Lung (tissue), 12 donors: Measurements from ENCODE around the gene MRPS11. TPM values are rescaled to one million over a fixed set of nuclear protein-coding genes. Genes with fewer than 3 reads are reported as not detected.

ENCODE experiments used
- ATAC-seq: fragments of 200-7000 bp; cut with Tn5 transposase; one replicate; pipeline ENCODE4 v1.9.1; 2020; ENCODE audit warnings: moderate number of reproducible peaks; ENCODE audit not compliant: insufficient read depth, low FRiP score
- DNase-seq, 3 donors: peaks; one replicate each; pipeline ENCODE4 v3.0.0-alpha.2; 2013 to 2017
- H3K27ac ChIP-seq, 2 donors: one replicate each; pipeline ENCODE4 v1.5.1; 2013; ENCODE audit warnings: mild to moderate bottlenecking in 2 of 2, moderate library complexity in 2 of 2, control low read depth in 1 of 2, inconsistent platforms in 1 of 2, low read depth in 1 of 2, low read length in 1 of 2
- H3K27me3 ChIP-seq, 3 donors: one replicate each; pipeline ENCODE4 v1.5.1; 2013; ENCODE audit warnings: low read length in 2 of 3; ENCODE audit not compliant: control insufficient read depth in 3 of 3, insufficient read depth in 3 of 3
- H3K36me3 ChIP-seq, 4 donors: one replicate each; pipeline ENCODE4 v1.5.1; 2013; ENCODE audit warnings: low read length in 4 of 4, mild to moderate bottlenecking in 1 of 4, moderate library complexity in 1 of 4; ENCODE audit not compliant: control insufficient read depth in 4 of 4, insufficient read depth in 4 of 4
- H3K4me1 ChIP-seq, 5 donors: one replicate each; pipeline ENCODE4 v1.5.1; 2013; ENCODE audit warnings: low read length in 5 of 5, mild to moderate bottlenecking in 2 of 5, moderate library complexity in 1 of 5; ENCODE audit not compliant: control insufficient read depth in 5 of 5, insufficient read depth in 5 of 5
- H3K4me3 ChIP-seq: one replicate; pipeline ENCODE4 v1.5.1; 2013; ENCODE audit warnings: mild to moderate bottlenecking, control low read depth, moderate library complexity
- H3K9ac ChIP-seq, 2 donors: one replicate each; pipeline ENCODE4 v1.5.1; 2013; ENCODE audit warnings: low read length in 2 of 2, control low read depth in 1 of 2; ENCODE audit not compliant: insufficient read depth in 1 of 2
- H3K9me3 ChIP-seq, 4 donors: one replicate each; pipeline ENCODE4 v1.5.1; 2013; ENCODE audit warnings: low read length in 3 of 4, mild to moderate bottlenecking in 1 of 4, moderate library complexity in 1 of 4; ENCODE audit not compliant: control insufficient read depth in 4 of 4, insufficient read depth in 3 of 4
- WGBS, 2 donors: extraction: QIAGEN DNeasy Blood & Tissue Kit; methylation state at CpG; one replicate each; pipeline ENCODE4 v1.1.7; 2013; 5-methylcytosine and 5-hydroxymethylcytosine counted together
- polyA plus RNA-seq, 2 donors: library from polyadenylated mRNA; stranded (reverse); fragments of 200-250 nt; gene quantifications; one replicate each; pipeline ENCODE4 v1.2.1, GENCODE V29; 2013
- total RNA-seq, 2 donors: library from RNA; depleted of rRNA in 1 of 2; stranded (reverse); fragments of >200 nt in 1 of 2; gene quantifications; one replicate each; pipeline ENCODE4 v1.2.1, GENCODE V29; 2014 to 2021
- TF ChIP-seq, protein P1 (sequence below): IDR thresholded peaks from 2 replicates; pipeline ENCODE4 v1.5.1; 2012; ENCODE audit warnings: mild to moderate bottlenecking; ENCODE audit errors: control extremely low read depth, extremely low read depth
- donor health status: control.
- donor health status: control.
- donor health status: Bipolar disorder and iron deficiency.
- donor health status: healthy.
- donor health status: DM: yes; HTN: yes; CAD: no.

The MRPS11 gene
- total and polyA plus RNA-seq, 4 donors: 31.2 to 43.4 (median 37.6) TPM

DNA sequence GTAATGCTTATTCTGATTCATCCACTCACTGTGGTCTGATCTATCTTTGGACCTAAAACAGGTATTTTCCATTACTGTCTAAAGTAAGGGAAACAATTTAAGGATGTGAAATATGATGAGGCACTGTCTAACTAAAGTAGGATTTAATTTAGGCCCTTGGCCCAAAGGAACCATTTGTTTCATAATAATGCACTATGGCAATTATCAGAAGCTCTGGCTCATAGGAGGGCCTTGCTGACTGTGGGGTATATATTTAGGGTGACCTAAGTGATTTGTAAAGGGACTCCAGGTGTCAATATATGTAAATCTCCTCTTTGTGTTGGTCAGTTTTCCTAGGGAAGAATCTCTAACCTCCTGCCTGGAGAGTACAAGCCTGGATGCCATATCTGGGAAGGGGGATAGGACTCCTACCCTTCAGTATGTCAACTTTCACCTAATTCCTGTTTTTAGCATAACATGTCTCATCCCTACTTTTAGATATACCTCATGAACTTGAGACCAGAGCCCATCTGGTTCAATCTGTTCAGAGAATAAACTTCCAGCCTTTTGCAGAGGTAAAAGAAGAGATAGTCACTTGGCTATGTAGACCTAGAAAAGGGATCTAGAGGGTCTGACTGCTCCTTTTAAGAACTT is 58.9 kb downstream of the MRPS11 start:
- Histone ChIP-seq H3K4me1 (peaks cover 0 to 10% (median 0%) of the 10 kb centered on the region in 5 donors), H3K27ac (peak overlapping the region in 1 of 2 donors; percentile 33), H3K27me3 (no peaks in the 10 kb centered on the region), H3K36me3 (peaks cover 13 to 39% (median 29%) of the 10 kb centered on the region in 4 donors), H3K9ac (no peak overlapping the region), H3K4me3 (no peak overlapping the region), H3K9me3 (no peaks in the 10 kb centered on the region)
- no peak for ATAC-seq
- TF ChIP-seq, protein P1, sequence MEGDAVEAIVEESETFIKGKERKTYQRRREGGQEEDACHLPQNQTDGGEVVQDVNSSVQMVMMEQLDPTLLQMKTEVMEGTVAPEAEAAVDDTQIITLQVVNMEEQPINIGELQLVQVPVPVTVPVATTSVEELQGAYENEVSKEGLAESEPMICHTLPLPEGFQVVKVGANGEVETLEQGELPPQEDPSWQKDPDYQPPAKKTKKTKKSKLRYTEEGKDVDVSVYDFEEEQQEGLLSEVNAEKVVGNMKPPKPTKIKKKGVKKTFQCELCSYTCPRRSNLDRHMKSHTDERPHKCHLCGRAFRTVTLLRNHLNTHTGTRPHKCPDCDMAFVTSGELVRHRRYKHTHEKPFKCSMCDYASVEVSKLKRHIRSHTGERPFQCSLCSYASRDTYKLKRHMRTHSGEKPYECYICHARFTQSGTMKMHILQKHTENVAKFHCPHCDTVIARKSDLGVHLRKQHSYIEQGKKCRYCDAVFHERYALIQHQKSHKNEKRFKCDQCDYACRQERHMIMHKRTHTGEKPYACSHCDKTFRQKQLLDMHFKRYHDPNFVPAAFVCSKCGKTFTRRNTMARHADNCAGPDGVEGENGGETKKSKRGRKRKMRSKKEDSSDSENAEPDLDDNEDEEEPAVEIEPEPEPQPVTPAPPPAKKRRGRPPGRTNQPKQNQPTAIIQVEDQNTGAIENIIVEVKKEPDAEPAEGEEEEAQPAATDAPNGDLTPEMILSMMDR: no peak
- no peak for DNase-seq

DNA sequence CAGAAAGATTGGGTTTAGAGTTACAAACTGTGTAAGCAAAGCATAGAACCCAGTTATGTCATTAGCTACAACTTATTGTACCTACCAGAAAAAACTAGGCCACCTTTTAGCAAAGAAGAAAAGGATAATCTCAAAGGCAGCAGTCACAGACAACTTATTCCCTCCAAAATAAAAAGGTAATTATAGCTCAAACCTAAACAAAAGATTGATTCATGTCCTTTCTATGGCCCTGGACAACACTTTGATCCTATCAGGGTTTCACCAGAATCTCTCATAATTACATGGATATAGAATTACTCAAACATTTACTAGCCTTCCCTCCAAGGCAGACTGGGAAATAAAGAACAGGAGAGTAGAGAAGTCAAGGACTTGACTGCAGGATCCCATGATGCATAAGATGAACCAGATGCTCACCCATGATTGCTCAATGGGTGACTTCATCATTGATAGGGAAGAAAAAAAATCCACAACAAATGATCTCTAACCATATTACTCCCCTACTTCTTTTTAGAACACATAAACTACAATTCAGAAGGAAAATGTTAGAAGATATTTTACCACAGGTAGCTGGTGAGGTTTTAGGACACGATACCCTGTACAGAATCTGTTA is 61.6 kb downstream of the MRPS11 start:
- TF ChIP-seq, protein P1: no peak
- Histone ChIP-seq H3K9ac (no peak overlapping the region), H3K4me3 (no peak overlapping the region), H3K36me3 (peaks cover 14 to 41% (median 31%) of the 10 kb centered on the region in 4 donors), H3K27me3 (no peaks in the 10 kb centered on the region), H3K4me1 (peaks cover 0 to 10% (median 0%) of the 10 kb centered on the region in 5 donors), H3K9me3 (no peaks in the 10 kb centered on the region), H3K27ac (no peak overlapping the region)
- 97 to 98% methylated on average over 1 of the region's 1 CpG for WGBS, 2 donors
- ATAC-seq: no peak
- DNase-seq: no peak

Other genes with a start within 250 kb of the MRPS11 start
- gene NTRK3, start 211.0 kb upstream of the MRPS11 start, total RNA-seq: 10 to 100 TPM in 1 of 2 donors, 1 to 10 TPM in 1; 5.6 to 11.0 TPM
- gene NTRK3, start 211.0 kb upstream of the MRPS11 start, polyA plus RNA-seq: 1 to 10 TPM in 1 of 2 donors, under 1 TPM in 1; 0.44 to 2.7 TPM
- 10 to 100 TPM; 12.1 to 22.4 TPM for gene MRPL46, start 320 bp upstream of the MRPS11 start, total RNA-seq
- gene MRPL46, start 320 bp upstream of the MRPS11 start, polyA plus RNA-seq: 10 to 100 TPM; 19.8 to 28.7 TPM
- gene DET1, start 79.0 kb downstream of the MRPS11 start, total RNA-seq: 10 to 100 TPM in 1 of 2 donors, 1 to 10 TPM in 1; 5.8 to 13.7 TPM
- gene DET1, start 79.0 kb downstream of the MRPS11 start, polyA plus RNA-seq: 1 to 10 TPM; 2.9 to 3.1 TPM
- 10 to 100 TPM in 1 of 2 donors, 1 to 10 TPM in 1; 4.2 to 15.4 TPM for gene AEN, start 153.6 kb downstream of the MRPS11 start, total RNA-seq
- gene AEN, start 153.6 kb downstream of the MRPS11 start, polyA plus RNA-seq: 10 to 100 TPM; 11.4 to 15.4 TPM
- 10 to 100 TPM; 18.5 to 35.6 TPM for gene ISG20, start 171.3 kb downstream of the MRPS11 start, total RNA-seq
- gene ISG20, start 171.3 kb downstream of the MRPS11 start, polyA plus RNA-seq: 10 to 100 TPM; 57.7 to 61.6 TPM